ENCODE results near the gene NDUFS6. TPM values are rescaled to one million over a fixed set of nuclear protein-coding genes. Genes with fewer than 3 reads are reported as not detected.

NDUFS6 gene
- total RNA-seq, 1 donor from 2014 or later: 22.5 TPM

DNA sequence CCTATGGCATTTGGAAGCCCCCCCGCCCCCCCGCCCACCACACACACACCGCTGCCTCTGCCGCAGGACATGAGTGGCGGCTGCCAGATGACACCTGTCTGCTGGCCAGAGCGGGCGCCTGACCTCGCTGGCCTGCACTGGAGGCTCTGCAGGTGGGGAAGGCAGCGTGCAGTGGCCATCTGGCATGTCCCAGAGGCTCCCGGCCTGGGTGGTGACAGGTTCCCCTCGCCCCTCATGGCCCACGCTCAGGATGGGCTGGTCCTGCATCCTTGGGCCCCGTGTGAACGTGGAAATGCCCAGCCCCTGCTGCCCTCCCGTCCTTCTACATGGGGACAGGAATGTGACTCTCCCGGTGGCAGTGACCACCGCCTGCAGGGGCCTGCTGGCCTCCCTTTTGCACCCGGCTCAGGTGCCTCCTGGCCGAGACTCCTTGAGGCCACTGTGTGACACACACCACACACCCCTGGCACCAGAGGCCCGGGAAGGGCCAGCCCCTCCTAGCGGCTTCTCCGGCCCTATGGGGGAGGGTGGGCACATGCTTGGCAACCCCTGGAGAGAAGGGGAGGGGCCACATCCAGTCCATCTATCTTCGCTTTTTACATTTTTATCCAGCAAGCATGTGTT, 51.2 kb downstream of the NDUFS6 start:
- Mint-ChIP-seq H3K36me3 (ENCODE audit: low read depth) (no peaks in the 10 kb centered on the region), H3K27ac (no peak overlapping the region), H3K9me3 (no peaks in the 10 kb centered on the region), H3K27me3 (peaks cover 52% of the 10 kb centered on the region), H3K4me3 (no peak overlapping the region), H3K4me1 (no peaks in the 10 kb centered on the region)
- ATAC-seq (ENCODE audit: low read depth) (no peak), DNase-seq (no peak)
- ChIA-PET POLR2A (no interaction called here), CTCF (no interaction called here)
- intact Hi-C loops (cut with micrococcal nuclease): no loop called here
- no peak for TF ChIP-seq CTCF (IDR thresholded peaks at IDR 0.05)

GRCh38 chr5:1853531-1853930, 52.3 kb downstream of the NDUFS6 start:
- TF ChIP-seq CTCF (IDR thresholded peaks at IDR 0.05): no peak
- H3K4me3 Mint-ChIP-seq: no peak overlapping the region
- ATAC-seq (ENCODE audit: low read depth) (no peak), DNase-seq (no peak)
- H3K27ac Mint-ChIP-seq: no peak overlapping the region
- CTCF ChIA-PET: no interaction called here
- POLR2A ChIA-PET: no interaction called here
- peaks cover 45% of the 10 kb centered on the region for H3K27me3 Mint-ChIP-seq
- no peaks in the 10 kb centered on the region for H3K4me1 Mint-ChIP-seq
- intact Hi-C loops (cut with micrococcal nuclease): no loop called here
- no peaks in the 10 kb centered on the region for H3K9me3 Mint-ChIP-seq
- no peaks in the 10 kb centered on the region for H3K36me3 Mint-ChIP-seq (ENCODE audit: low read depth)

DNA sequence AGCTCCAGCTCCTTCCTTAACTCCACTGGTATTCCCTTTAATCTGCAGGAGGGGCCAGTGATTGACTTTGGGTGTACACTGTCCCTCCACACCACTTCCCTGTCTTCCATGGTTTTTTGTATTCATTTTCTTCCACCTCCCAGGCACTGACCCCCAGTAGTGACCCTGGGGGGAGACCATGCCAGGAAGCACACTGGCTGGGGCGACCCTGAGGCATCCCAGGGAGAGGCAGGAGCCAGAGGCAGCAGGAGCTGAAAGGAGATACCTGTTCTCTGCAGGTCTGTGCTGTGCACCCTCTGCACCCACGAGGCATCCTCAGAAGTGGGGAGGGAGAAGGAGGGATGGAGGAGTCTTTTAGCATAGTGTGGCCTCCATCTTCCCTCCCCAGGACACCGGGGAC, 53.9 kb downstream of the NDUFS6 start:
- H3K4me1 Mint-ChIP-seq: no peaks in the 10 kb centered on the region
- no peak for ATAC-seq (ENCODE audit: low read depth)
- H3K36me3 Mint-ChIP-seq (ENCODE audit: low read depth): no peaks in the 10 kb centered on the region
- DNase-seq: no peak
- peaks cover 37% of the 10 kb centered on the region for H3K27me3 Mint-ChIP-seq
- POLR2A ChIA-PET: no interaction called here
- no peak overlapping the region for H3K4me3 Mint-ChIP-seq
- no peak overlapping the region for H3K27ac Mint-ChIP-seq
- TF ChIP-seq CTCF (IDR thresholded peaks at IDR 0.05): no peak
- CTCF ChIA-PET: no interaction called here
- intact Hi-C loops (cut with micrococcal nuclease): no loop called here
- no peaks in the 10 kb centered on the region for H3K9me3 Mint-ChIP-seq

GRCh38 chr5:1855596-1855995, 54.4 kb downstream of the NDUFS6 start:
- POLR2A ChIA-PET: no interaction called here
- Mint-ChIP-seq H3K9me3 (no peaks in the 10 kb centered on the region), H3K27me3 (peaks cover 36% of the 10 kb centered on the region), H3K4me1 (no peaks in the 10 kb centered on the region), H3K36me3 (ENCODE audit: low read depth) (no peaks in the 10 kb centered on the region), H3K27ac (no peak overlapping the region), H3K4me3 (no peak overlapping the region)
- ATAC-seq (ENCODE audit: low read depth) (no peak), DNase-seq (no peak)
- CTCF ChIA-PET: no interaction called here
- intact Hi-C loops (cut with micrococcal nuclease): no loop called here
- no peak for TF ChIP-seq CTCF (IDR thresholded peaks at IDR 0.05)

- Mint-ChIP-seq H3K36me3 (ENCODE audit: low read depth) (no peaks in the 10 kb centered on the region), H3K27me3 (peaks cover 26% of the 10 kb centered on the region), H3K9me3 (no peaks in the 10 kb centered on the region), H3K27ac (no peak overlapping the region), H3K4me1 (no peaks in the 10 kb centered on the region), H3K4me3 (no peak overlapping the region)
- DNase-seq (no peak), ATAC-seq (ENCODE audit: low read depth) (no peak)
- intact Hi-C loops (cut with micrococcal nuclease): no loop called here
- ChIA-PET CTCF (no interaction called here), POLR2A (no interaction called here)
- no peak for TF ChIP-seq CTCF (IDR thresholded peaks at IDR 0.05)
Observed at GRCh38 chr5:1856596-1857255, 55.5 kb downstream of the NDUFS6 start.

All from activated B cell treated with CpG ODN at 0.5 μM for 24 hours (primary cell).